K562 (cell line): ENCODE data around the gene CXCL1. TPM values are rescaled to one million over a fixed set of nuclear protein-coding genes. Genes with fewer than 3 reads are reported as not detected.
A peak's percentile ranks its signal among the peaks of the same experiment; 100 is the strongest.

Experiments
- ATF1 ChIP-seq, 2 experiments: fragments of 450-650 bp in 1 of 2; IDR thresholded peaks; 2 replicates each; pipeline ENCODE4 v1.6.1; 2016; ENCODE audit warnings: missing compliant biosample characterization in 1 of 2, missing genetic modification characterization in 1 of 2
- BRCA1 ChIP-seq, 2 experiments: fragments of 450-650 bp in 1 of 2; sonication (generic) in 1 of 2; formaldehyde crosslinking in 1 of 2; IDR thresholded peaks; 2 replicates each; pipeline versions ENCODE4 v1.5.0 to v1.6.1; 2017 to 2020; ENCODE audit warnings: mild to moderate bottlenecking in 1 of 2, missing genetic modification reagents in 1 of 2
- CBX2 ChIP-seq: fragments of 200-600 bp; sonication (generic); IDR thresholded peaks from one replicate; pipeline ENCODE4 v1.6.1; 2012; ENCODE audit warnings: mild to moderate bottlenecking, low read length, inconsistent platforms; ENCODE audit not compliant: insufficient read depth, poor library complexity, severe bottlenecking
- CCNT2 ChIP-seq: IDR thresholded peaks from 2 replicates; pipeline ENCODE4 v1.6.1; 2011; ENCODE audit warnings: borderline replicate concordance, low read depth, mild to moderate bottlenecking, moderate library complexity, mixed read lengths, low read length; ENCODE audit not compliant: insufficient read length; ENCODE audit errors: extremely low read depth
- HDAC1 ChIP-seq, 2 experiments: fragments of 450-650 bp; IDR thresholded peaks; 2 replicates each; pipeline ENCODE4 v1.6.1; 2016 to 2017; ENCODE audit warnings: inconsistent platforms in 1 of 2, mild to moderate bottlenecking in 1 of 2, moderate library complexity in 1 of 2
- ILF3 ChIP-seq: fragments of 450-650 bp; IDR thresholded peaks from 2 replicates; pipeline ENCODE4 v1.6.1; 2018; ENCODE audit warnings: antibody characterized with exemption, mild to moderate bottlenecking, moderate library complexity, borderline replicate concordance
- MCM2 ChIP-seq: fragments of 450-650 bp; IDR thresholded peaks from 2 replicates; pipeline ENCODE4 v1.6.1; 2017; ENCODE audit warnings: low read depth, mild to moderate bottlenecking
- NFYB ChIP-seq: IDR thresholded peaks from 2 replicates; pipeline ENCODE4 v1.6.1; 2011; ENCODE audit warnings: mild to moderate bottlenecking, moderate library complexity; ENCODE audit not compliant: insufficient read length; ENCODE audit errors: extremely low read depth
- PHB2 ChIP-seq: fragments of 450-650 bp; IDR thresholded peaks from 2 replicates; pipeline ENCODE4 v1.6.1; 2017; ENCODE audit warnings: low read depth
- TCF3 ChIP-seq: sonication (generic); formaldehyde crosslinking; IDR thresholded peaks from 2 replicates; pipeline ENCODE4 v1.4.0; 2020; ENCODE audit warnings: mild to moderate bottlenecking, missing genetic modification reagents
- TOE1 ChIP-seq, 2 experiments: fragments of 450-650 bp in 1 of 2; sonication (generic) in 1 of 2; formaldehyde crosslinking in 1 of 2; IDR thresholded peaks; 2 replicates each; pipeline versions ENCODE4 v1.7.1 to v1.8.0; 2016 to 2022; ENCODE audit warnings: borderline replicate concordance in 2 of 2, mild to moderate bottlenecking in 2 of 2, antibody characterized with exemption in 1 of 2, inconsistent platforms in 1 of 2, low read depth in 1 of 2, missing genetic modification reagents in 1 of 2, moderate library complexity in 1 of 2
- YY1 ChIP-seq, 3 experiments: IDR thresholded peaks; 2 replicates each; pipeline ENCODE4 v1.6.1; 2011; ENCODE audit warnings: low read length in 2 of 3, mild to moderate bottlenecking in 2 of 3, moderate library complexity in 2 of 3, borderline replicate concordance in 1 of 3, control low read depth in 1 of 3, low read depth in 1 of 3; ENCODE audit not compliant: insufficient read depth in 3 of 3, insufficient replicate concordance in 2 of 3, control insufficient read depth in 1 of 3, insufficient read length in 1 of 3; ENCODE audit errors: extremely low read depth in 1 of 3
- ZNF124 ChIP-seq: sonication (generic); formaldehyde crosslinking; IDR thresholded peaks from 2 replicates; pipeline ENCODE4 v1.8.1; 2022; ENCODE audit warnings: missing genetic modification reagents
- ZNF311 ChIP-seq: fragments of 250-450 bp; sonication (Bioruptor Pico); IDR thresholded peaks from 2 replicates; pipeline ENCODE4 v1.4.0; 2020; ENCODE audit warnings: mild to moderate bottlenecking, moderate library complexity
- ZNF384 ChIP-seq: IDR thresholded peaks from 2 replicates; pipeline ENCODE4 v1.6.1; 2012; ENCODE audit warnings: low read depth, low read length, improper control_type of control experiment
- ZNF41 ChIP-seq: fragments of 250-450 bp; sonication (Bioruptor Pico); conservative IDR thresholded peaks from 2 replicates; pipeline ENCODE4 v1.4.0; 2020; ENCODE audit warnings: mild to moderate bottlenecking
- ZNF586 ChIP-seq: fragments of 450-650 bp; formaldehyde crosslinking; conservative IDR thresholded peaks from 2 replicates; pipeline ENCODE4 v1.4.0; 2020; ENCODE audit warnings: mild to moderate bottlenecking, moderate library complexity
- ZNF77 ChIP-seq: fragments of 250-450 bp; sonication (Bioruptor Pico); IDR thresholded peaks from 2 replicates; pipeline ENCODE4 v1.5.0; 2020
- ZSCAN29 ChIP-seq: fragments of 450-650 bp; IDR thresholded peaks from 2 replicates; pipeline ENCODE4 v1.6.1; 2017
- polyA plus RNA-seq, 8 experiments: library from polyadenylated mRNA; depleted of rRNA in 4 of 8; stranded (reverse) in 5 of 8; unstranded in 3 of 8; fragments of >200 nt; fragmentation: Nextera tagmentation in 2 of 8; fragmentation: Illumina TruSeq in 1 of 8; extraction: Ambion mirVana in 2 of 8; extraction: Trizol in 1 of 8; gene quantifications; 2 replicates each; pipeline versions ENCODE4 v1.2.1 to v1.2.3, GENCODE V29; 2011 to 2014; ENCODE audit warnings: inconsistent platforms in 1 of 8, missing spikeins in 1 of 8
- total RNA-seq, 7 experiments: library from RNA; depleted of rRNA in 6 of 7; stranded (reverse); fragments of >200 nt in 6 of 7; fragmentation: Illumina TruSeq in 2 of 7; extraction: Trizol in 2 of 7; gene quantifications; 2 replicates each; pipeline versions ENCODE4 v1.2.1 to v1.2.3, GENCODE V29; 2011 to 2021; ENCODE audit warnings: low replicate concordance in 1 of 7
- TF ChIP-seq, protein P1 (sequence below): fragments of 250-450 bp; sonication (Bioruptor Pico); IDR thresholded peaks from 2 replicates; pipeline ENCODE4 v1.8.0; 2022; ENCODE audit warnings: moderate library complexity, mild to moderate bottlenecking, inconsistent platforms
- TF ChIP-seq, protein P2 (sequence below): fragments of 150-350 bp; IDR thresholded peaks from 2 replicates; pipeline ENCODE4 v1.6.1; 2014; ENCODE audit warnings: low read depth, mild to moderate bottlenecking, low read length, borderline replicate concordance
- TF ChIP-seq, protein P3 (sequence below), 3 experiments: IDR thresholded peaks in 2 of 3; conservative IDR thresholded peaks in 1 of 3; 2 replicates each; pipeline ENCODE4 v1.5.1; 2011 to 2012; ENCODE audit warnings: low read length in 3 of 3, mild to moderate bottlenecking in 3 of 3, control low read depth in 2 of 3, improper control_type of control experiment in 1 of 3, inconsistent platforms in 1 of 3, low read depth in 1 of 3, mixed read lengths in 1 of 3, moderate library complexity in 1 of 3; ENCODE audit not compliant: insufficient read depth in 2 of 3

The CXCL1 gene
- total and polyA plus RNA-seq, 9 of the 15 experiments (the other 6 are each of a cell fraction or from before 2014, with no cell fraction given), result 0.07 to 2.2 (median 0.32) TPM; not detected in 3

DNA sequence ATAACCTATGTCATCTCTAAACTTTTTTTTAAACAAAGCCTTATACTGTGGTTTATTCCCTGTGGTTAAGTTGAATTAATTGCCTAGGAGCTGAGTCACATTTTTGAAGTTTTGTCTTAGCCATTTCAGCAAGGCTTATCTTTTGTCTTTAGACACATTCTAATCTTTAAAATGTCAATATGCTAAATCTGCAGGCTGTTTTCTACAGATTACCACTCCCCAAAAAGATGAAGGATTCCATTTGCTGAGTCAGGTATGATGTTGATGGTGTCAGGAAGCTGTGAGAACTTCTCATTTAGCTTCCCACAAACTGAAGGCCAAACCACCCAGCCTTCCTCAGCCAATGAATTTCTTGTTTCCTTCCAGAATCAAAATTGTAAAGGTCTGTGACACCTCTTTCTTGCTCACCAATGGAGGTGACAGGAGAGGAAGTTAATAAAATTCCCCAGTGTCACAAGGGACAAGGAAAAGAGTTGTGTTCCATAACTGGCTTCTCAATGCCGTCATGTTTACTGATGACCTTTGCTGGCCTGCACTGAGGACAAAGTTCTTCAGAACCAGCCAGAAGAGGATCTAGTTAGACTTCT, 36.4 kb upstream of the CXCL1 start (continued):
- TF ChIP-seq CBX2 (no peak), ZNF41 (no peak), ZNF586 (CRISPR knock-in tag) (no peak), CCNT2 (peak; percentile 96), ZNF124 (CRISPR knock-in tag) (no peak), ILF3 (no peak), TOE1 (IDR thresholded peaks at IDR 0.05; ENCODE audit: borderline replicate concordance) (no peak), TOE1 (CRISPR knock-in tag; IDR thresholded peaks at IDR 0.05; ENCODE audit: borderline replicate concordance, low read depth) (no peak), PHB2 (peak; percentile 58), HDAC1 (IDR thresholded peaks at IDR 0.05) (peak; percentile 29 to 86; a peak in 3 of 4 replicates), ZNF311 (CRISPR knock-in tag) (no peak), ZSCAN29 (no peak), NFYB (no peak), MCM2 (no peak), ZNF384 (0 out of 2 replicates have a peak, but pooled peaks have one; percentile 36), YY1 (IDR thresholded peaks at IDR 0.05; ENCODE audit: borderline replicate concordance in 1 of 3, control insufficient read depth in 1 of 3, extremely low read depth in 1 of 3, insufficient read depth in 3 of 3, insufficient read length in 1 of 3, insufficient replicate concordance in 2 of 3, low read depth in 1 of 3, low read length in 2 of 3) (no peak), BRCA1 (IDR thresholded peaks at IDR 0.05) (no peak), BRCA1 (CRISPR knock-in tag; IDR thresholded peaks at IDR 0.05) (no peak), ATF1 (CRISPR knock-in tag; IDR thresholded peaks at IDR 0.05) (no peak), ATF1 (tag; IDR thresholded peaks at IDR 0.05) (peak; percentile 63; the same call in 1 of the 2 replicates), TCF3 (CRISPR knock-in tag) (peak; percentile 95), ZNF77 (no peak)
- TF ChIP-seq, protein P1, sequence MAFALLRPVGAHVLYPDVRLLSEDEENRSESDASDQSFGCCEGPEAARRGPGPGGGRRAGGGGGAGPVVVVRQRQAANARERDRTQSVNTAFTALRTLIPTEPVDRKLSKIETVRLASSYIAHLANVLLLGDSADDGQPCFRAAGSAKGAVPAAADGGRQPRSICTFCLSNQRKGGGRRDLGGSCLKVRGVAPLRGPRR (CRISPR knock-in tag), result no peak
- TF ChIP-seq, protein P2, sequence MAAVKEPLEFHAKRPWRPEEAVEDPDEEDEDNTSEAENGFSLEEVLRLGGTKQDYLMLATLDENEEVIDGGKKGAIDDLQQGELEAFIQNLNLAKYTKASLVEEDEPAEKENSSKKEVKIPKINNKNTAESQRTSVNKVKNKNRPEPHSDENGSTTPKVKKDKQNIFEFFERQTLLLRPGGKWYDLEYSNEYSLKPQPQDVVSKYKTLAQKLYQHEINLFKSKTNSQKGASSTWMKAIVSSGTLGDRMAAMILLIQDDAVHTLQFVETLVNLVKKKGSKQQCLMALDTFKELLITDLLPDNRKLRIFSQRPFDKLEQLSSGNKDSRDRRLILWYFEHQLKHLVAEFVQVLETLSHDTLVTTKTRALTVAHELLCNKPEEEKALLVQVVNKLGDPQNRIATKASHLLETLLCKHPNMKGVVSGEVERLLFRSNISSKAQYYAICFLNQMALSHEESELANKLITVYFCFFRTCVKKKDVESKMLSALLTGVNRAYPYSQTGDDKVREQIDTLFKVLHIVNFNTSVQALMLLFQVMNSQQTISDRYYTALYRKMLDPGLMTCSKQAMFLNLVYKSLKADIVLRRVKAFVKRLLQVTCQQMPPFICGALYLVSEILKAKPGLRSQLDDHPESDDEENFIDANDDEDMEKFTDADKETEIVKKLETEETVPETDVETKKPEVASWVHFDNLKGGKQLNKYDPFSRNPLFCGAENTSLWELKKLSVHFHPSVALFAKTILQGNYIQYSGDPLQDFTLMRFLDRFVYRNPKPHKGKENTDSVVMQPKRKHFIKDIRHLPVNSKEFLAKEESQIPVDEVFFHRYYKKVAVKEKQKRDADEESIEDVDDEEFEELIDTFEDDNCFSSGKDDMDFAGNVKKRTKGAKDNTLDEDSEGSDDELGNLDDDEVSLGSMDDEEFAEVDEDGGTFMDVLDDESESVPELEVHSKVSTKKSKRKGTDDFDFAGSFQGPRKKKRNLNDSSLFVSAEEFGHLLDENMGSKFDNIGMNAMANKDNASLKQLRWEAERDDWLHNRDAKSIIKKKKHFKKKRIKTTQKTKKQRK, result no peak
- TF ChIP-seq, protein P3, sequence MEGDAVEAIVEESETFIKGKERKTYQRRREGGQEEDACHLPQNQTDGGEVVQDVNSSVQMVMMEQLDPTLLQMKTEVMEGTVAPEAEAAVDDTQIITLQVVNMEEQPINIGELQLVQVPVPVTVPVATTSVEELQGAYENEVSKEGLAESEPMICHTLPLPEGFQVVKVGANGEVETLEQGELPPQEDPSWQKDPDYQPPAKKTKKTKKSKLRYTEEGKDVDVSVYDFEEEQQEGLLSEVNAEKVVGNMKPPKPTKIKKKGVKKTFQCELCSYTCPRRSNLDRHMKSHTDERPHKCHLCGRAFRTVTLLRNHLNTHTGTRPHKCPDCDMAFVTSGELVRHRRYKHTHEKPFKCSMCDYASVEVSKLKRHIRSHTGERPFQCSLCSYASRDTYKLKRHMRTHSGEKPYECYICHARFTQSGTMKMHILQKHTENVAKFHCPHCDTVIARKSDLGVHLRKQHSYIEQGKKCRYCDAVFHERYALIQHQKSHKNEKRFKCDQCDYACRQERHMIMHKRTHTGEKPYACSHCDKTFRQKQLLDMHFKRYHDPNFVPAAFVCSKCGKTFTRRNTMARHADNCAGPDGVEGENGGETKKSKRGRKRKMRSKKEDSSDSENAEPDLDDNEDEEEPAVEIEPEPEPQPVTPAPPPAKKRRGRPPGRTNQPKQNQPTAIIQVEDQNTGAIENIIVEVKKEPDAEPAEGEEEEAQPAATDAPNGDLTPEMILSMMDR (IDR thresholded peaks at IDR 0.05 in 2 of 3, conservative IDR thresholded peaks at IDR 0.05 in 1 of 3; ENCODE audit: insufficient read depth in 2 of 3, low read depth in 1 of 3, low read length in 3 of 3), result peak in 1 of 3 experiments; percentile 5; a peak in 1 of 6 replicates
